Pancreas (tissue), 10 donors: Measurements from ENCODE around the gene MEX3A. TPM values are rescaled to one million over a fixed set of nuclear protein-coding genes. Genes with fewer than 3 reads are reported as not detected.
"Not testable (repeated sequence)": the region's sequence is repeated elsewhere in the genome, so short reads cannot be mapped to it uniquely, and the experiment has no call there.

Experiments used
- ATAC-seq, 4 donors: fragments of 200-7000 bp; cut with Tn5 transposase; one replicate each; pipeline versions ENCODE4 v1.8.0 to v1.9.1; 2020; ENCODE audit warnings: mild to moderate bottlenecking in 4 of 4, moderate library complexity in 4 of 4
- DNase-seq, 6 donors: peaks; one replicate each; pipeline ENCODE4 v3.0.0-alpha.2; 2020
- FAIRE-seq: peaks from 2 replicates; lab custom pipeline; 2012; peaks lifted over from hg19 to GRCh38; lab: Jason Lieb, UNC
- H3K27ac ChIP-seq, 4 donors: fragments of 200-600 bp; sonication (generic); 1 replicate in 3 of 4; 2 replicates in 1 of 4; pipeline versions ENCODE4 v1.5.0 to v1.8.0; 2020
- H3K27me3 ChIP-seq, 4 donors: fragments of 200-600 bp; one replicate each; pipeline ENCODE4 v1.8.0; 2021
- H3K36me3 ChIP-seq, 3 donors: fragments of 200-600 bp; sonication (generic) in 1 of 3; one replicate each; pipeline versions ENCODE4 v1.5.0 to v1.8.0; 2020 to 2021
- H3K4me1 ChIP-seq, 3 donors: fragments of 200-600 bp; one replicate each; pipeline ENCODE4 v1.8.0; 2021
- H3K4me3 ChIP-seq, 4 donors: fragments of 200-600 bp; sonication (generic) in 2 of 4; one replicate each; pipeline versions ENCODE4 v1.5.0 to v1.8.0; 2020 to 2021
- H3K9me3 ChIP-seq, 4 donors: fragments of 200-600 bp; one replicate each; pipeline ENCODE4 v1.8.0; 2021
- WGBS, 2 donors: extraction: QIAGEN DNeasy Blood & Tissue Kit; methylation state at CpG; one replicate each; pipeline ENCODE4 v1.1.7; 2013; 5-methylcytosine and 5-hydroxymethylcytosine counted together
- intact Hi-C, 3 donors: fragments of 100-400 bp; cut with DNase I; formaldehyde crosslinking; loops; one replicate each; pipeline versions ENCODE4 v1.11.1 to v1.14.2; 2022
- polyA plus RNA-seq, 2 donors: library from polyadenylated mRNA; stranded (reverse); fragments of 200-250 nt; gene quantifications; one replicate each; pipeline ENCODE4 v1.2.3, GENCODE V29; 2013
- total RNA-seq, 6 donors: library from RNA; stranded (reverse); fragmentation: NEBNext Ultra II Directional in 4 of 6; extraction: Animal tissue kit (Norgen Biotek cat#: 25700) in 4 of 6; gene quantifications; one replicate each; pipeline versions ENCODE4 v1.2.1 to v1.2.4, GENCODE V29; 2021 to 2023
- TF ChIP-seq, protein P1 (sequence below), 4 donors: fragments of 200-600 bp; sonication (generic) in 3 of 4; IDR thresholded peaks; one replicate each; pipeline versions ENCODE4 v1.5.0 to v1.8.0; 2021; ENCODE audit warnings: antibody characterized with exemption in 4 of 4
- donor health status: healthy with polysubstance abuse.
- donor health status: DM: no; HTN: no; CAD: no; lungs with moderate emphysema.
- donor health status: DM: no; HTN: no; CAD: no.
- donor health status: control.
- donor health status: control.
- donor health status: Bipolar disorder and iron deficiency.
- donor health status: DM: yes; HTN: yes; CAD: no.
- donor health status: DM: no; HTN: no; CAD: no.
- donor health status: DM: no; HTN: no; CAD: no.
- donor health status: DM: yes; HTN: yes; CAD: no.

Gene MEX3A
- total and polyA plus RNA-seq, 8 donors: 0.12 to 3.1 (median 0.65) TPM

DNA sequence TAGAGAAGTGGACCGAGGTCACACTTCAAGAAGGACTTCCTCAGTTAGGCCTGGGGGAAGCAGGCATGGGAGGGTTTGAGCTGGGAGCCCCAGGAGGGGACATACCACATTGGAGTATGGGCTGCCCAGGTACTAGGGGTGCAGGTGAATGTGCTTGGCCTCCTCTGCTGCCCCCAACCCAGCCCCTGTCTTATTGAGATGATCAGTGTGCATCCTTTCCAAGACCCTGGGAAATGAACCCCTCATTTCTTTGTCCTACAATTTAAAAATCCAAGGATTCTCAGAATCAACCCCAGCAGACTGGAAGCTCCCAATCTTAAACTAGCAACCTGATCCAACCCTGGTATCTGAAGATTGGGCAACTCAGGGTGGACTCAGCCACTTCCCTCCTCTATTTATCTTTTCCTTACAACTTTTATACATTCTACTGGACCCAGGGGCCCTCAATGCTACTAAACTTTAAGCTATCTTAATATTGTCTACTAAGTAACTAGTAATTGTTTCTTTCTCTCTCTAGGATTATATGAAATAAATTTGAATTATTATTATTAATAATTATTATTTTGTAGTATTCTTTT, 9.1 kb downstream of the MEX3A start:
- Histone ChIP-seq H3K27me3 (no peaks in the 10 kb centered on the region), H3K4me1 (no peaks in the 10 kb centered on the region), H3K27ac (no peak overlapping the region), H3K36me3 (peaks cover 0 to 11% (median 0%) of the 10 kb centered on the region in 3 donors), H3K4me3 (no peak overlapping the region), H3K9me3 (no peaks in the 10 kb centered on the region)
- DNase-seq: no peak
- no peak for FAIRE-seq
- WGBS, 2 donors: 0 to 31% methylated on average over 1 of the region's 1 CpG
- no peak for ATAC-seq
- intact Hi-C loops: no loop called here
- TF ChIP-seq, protein P1, sequence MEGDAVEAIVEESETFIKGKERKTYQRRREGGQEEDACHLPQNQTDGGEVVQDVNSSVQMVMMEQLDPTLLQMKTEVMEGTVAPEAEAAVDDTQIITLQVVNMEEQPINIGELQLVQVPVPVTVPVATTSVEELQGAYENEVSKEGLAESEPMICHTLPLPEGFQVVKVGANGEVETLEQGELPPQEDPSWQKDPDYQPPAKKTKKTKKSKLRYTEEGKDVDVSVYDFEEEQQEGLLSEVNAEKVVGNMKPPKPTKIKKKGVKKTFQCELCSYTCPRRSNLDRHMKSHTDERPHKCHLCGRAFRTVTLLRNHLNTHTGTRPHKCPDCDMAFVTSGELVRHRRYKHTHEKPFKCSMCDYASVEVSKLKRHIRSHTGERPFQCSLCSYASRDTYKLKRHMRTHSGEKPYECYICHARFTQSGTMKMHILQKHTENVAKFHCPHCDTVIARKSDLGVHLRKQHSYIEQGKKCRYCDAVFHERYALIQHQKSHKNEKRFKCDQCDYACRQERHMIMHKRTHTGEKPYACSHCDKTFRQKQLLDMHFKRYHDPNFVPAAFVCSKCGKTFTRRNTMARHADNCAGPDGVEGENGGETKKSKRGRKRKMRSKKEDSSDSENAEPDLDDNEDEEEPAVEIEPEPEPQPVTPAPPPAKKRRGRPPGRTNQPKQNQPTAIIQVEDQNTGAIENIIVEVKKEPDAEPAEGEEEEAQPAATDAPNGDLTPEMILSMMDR (IDR thresholded peaks at IDR 0.05): no peak

DNA sequence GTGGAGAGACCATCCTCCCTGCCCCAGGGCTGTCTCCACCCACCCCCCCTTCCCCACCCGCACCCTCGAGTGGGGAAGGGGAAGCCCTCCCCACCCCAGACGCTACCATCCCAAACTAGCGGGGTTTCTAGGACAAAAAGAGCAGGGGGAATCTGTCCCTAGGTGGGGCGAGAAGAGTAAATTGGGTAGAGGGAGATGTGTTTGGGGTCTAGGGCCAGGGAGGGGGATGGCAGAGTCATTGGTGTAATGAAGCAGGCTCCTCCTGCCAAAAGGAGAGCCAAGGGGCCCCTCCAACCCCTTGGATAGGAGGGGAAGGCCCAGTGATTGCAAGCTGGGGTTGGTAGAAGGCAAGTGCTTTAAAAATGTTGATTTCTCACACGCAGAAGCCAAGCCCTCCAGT, 10.0 kb downstream of the MEX3A start:
- intact Hi-C loops: no loop called here
- WGBS, 2 donors: 67 to 76% methylated on average over 6 of the region's 6 CpGs
- ATAC-seq: no peak
- Histone ChIP-seq H3K27me3 (no peaks in the 10 kb centered on the region), H3K4me1 (no peaks in the 10 kb centered on the region), H3K27ac (no peak overlapping the region), H3K4me3 (no peak overlapping the region), H3K36me3 (peaks cover 0 to 11% (median 0%) of the 10 kb centered on the region in 3 donors), H3K9me3 (no peaks in the 10 kb centered on the region)
- DNase-seq: no peak
- no peak for FAIRE-seq
- TF ChIP-seq, protein P1 (IDR thresholded peaks at IDR 0.05): no peak

DNA sequence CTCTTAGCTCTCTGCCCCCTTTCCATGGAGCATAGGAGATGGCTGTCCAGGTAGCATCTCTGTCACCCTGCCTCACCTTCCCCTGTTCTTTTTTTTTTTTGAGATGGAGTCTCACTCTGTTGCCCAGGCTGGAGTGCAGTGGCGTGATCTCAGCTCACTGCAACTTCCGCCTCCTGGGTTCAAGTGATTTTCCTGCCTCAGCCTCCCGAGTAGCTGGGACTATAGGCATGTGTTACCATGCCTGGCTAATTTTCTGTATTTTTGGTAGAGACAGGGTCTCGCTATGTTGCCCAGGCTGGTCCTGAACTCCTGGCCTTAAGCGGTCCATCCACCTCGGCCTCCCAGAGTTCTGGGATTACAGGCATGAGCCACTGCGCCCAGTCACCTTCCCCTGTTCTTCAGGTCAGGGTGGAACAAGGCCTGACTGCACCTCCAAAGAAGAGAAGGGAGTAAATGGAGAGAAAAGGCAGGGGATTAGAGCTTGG, 10.9 kb downstream of the MEX3A start:
- H3K4me1 ChIP-seq, H3K27ac ChIP-seq, H3K4me3 ChIP-seq, FAIRE-seq, intact Hi-C loops, ATAC-seq, DNase-seq, H3K9me3 ChIP-seq, H3K27me3 ChIP-seq: not testable (repeated sequence)
- WGBS, 2 donors: 92 to 93% methylated on average over 7 of the region's 7 CpGs
- peaks cover 0 to 11% (median 0%) of the 10 kb centered on the region in 3 donors for H3K36me3 ChIP-seq

DNA sequence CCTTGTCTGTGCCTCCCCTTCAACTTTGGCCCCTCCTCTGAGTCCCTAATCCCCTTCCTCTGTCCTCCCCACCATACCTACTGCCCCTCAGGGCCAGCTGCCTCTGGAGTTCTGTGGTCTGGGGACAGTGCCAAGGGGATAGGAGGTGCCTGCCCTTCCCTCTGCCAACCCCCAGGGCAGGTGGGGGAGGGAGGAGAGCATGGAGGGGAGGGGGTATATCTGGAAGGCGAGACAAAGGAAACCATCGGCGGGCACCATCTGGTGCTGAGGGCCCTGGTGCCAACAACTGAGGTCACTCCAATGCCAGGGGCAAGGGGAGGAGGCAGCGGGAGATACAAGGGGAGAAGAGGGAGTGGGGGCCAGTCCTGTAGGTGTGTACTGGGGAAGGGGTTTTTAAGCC, 11.7 kb downstream of the MEX3A start:
- no peak for FAIRE-seq

DNA sequence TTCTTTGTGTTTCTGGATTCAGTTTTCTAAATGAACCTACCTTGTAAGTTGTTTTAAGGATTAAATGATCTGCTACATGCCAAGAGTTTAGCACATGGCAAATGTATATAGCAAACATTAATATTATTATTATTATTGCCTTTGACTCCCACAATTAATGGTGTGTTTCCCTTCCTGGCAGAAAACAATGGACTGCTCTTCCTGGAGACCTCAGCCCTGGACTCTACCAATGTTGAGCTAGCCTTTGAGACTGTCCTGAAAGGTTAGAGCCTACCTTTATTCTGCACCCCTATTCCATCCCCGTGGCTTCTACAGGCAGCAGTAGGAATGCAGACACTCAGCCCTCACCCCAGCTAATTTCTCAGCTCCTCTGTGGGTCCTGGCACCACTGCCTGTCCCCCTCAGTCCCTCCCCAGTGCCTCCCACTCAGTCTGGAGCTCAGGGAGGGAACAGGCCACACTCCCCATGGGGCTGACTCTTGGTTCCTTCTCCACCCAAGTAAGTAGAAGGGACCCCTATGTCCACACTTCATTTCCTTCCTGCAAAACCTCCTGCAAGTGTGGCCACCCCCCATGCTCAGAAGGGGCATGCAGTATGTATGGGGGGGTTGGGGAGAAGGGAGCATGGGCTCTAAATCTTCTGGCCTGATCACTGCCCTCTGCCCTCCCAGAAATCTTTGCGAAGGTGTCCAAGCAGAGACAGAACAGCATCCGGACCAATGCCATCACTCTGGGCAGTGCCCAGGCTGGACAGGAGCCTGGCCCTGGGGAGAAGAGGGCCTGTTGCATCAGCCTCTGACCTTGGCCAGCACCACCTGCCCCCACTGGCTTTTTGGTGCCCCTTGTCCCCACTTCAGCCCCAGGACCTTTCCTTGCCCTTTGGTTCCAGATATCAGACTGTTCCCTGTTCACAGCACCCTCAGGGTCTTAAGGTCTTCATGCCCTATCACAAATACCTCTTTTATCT, 12.5 kb downstream of the MEX3A start:
- Histone ChIP-seq H3K4me1 (no peaks in the 10 kb centered on the region), H3K4me3 (no peak overlapping the region), H3K27me3 (no peaks in the 10 kb centered on the region), H3K9me3 (no peaks in the 10 kb centered on the region), H3K36me3 (peaks cover 0 to 11% (median 0%) of the 10 kb centered on the region in 3 donors), H3K27ac (no peak overlapping the region)
- no peak for DNase-seq
- intact Hi-C loops: no loop called here
- WGBS, 2 donors: 84 to 85% methylated on average over 3 of the region's 3 CpGs
- ATAC-seq: no peak
- TF ChIP-seq, protein P1 (IDR thresholded peaks at IDR 0.05): no peak
- no peak for FAIRE-seq

More for the DNA sequence above, 11.7 kb downstream of the MEX3A start:
- Histone ChIP-seq H3K36me3 (peaks cover 0 to 11% (median 0%) of the 10 kb centered on the region in 3 donors), H3K4me3 (no peak overlapping the region), H3K4me1 (no peaks in the 10 kb centered on the region), H3K27ac (no peak overlapping the region), H3K27me3 (no peaks in the 10 kb centered on the region), H3K9me3 (no peaks in the 10 kb centered on the region)
- intact Hi-C loops: no loop called here
- ATAC-seq: no peak
- TF ChIP-seq, protein P1 (IDR thresholded peaks at IDR 0.05): no peak
- WGBS, 2 donors: 57 to 65% methylated on average over 4 of the region's 4 CpGs
- DNase-seq: no peak
